ENCODE results near the gene DHX58.

Gene DHX58

GRCh38 chr17:42059815-42060214 is 52.7 kb downstream of the DHX58 start:
- TF ChIP-seq CTCF (IDR thresholded peaks at IDR 0.05; ENCODE audit: low read depth, low read length, missing control alignments) = no peak
- DNase-seq (ENCODE audit: low read depth) = no peak
- H3K4me3 ChIP-seq (ENCODE audit: low read depth, low read length) = no peak overlapping the region

GRCh38 chr17:42058063-42058462 is 54.5 kb downstream of the DHX58 start:
- TF ChIP-seq CTCF (IDR thresholded peaks at IDR 0.05; ENCODE audit: low read depth, low read length, missing control alignments) = no peak
- no peak for DNase-seq (ENCODE audit: low read depth)
- no peak overlapping the region for H3K4me3 ChIP-seq (ENCODE audit: low read depth, low read length)

GRCh38 chr17:42056635-42057034 is 55.9 kb downstream of the DHX58 start:
- no peak for DNase-seq (ENCODE audit: low read depth)
- H3K4me3 ChIP-seq (ENCODE audit: low read depth, low read length) = no peak overlapping the region
- no peak for TF ChIP-seq CTCF (IDR thresholded peaks at IDR 0.05; ENCODE audit: low read depth, low read length, missing control alignments)

- H3K4me3 ChIP-seq (ENCODE audit: low read depth, low read length) = no peak overlapping the region
- no peak for DNase-seq (ENCODE audit: low read depth)
- no peak for TF ChIP-seq CTCF (IDR thresholded peaks at IDR 0.05; ENCODE audit: low read depth, low read length, missing control alignments)
Measured at GRCh38 chr17:42055496-42055895, 57.0 kb downstream of the DHX58 start.

- no peak overlapping the region for H3K4me3 ChIP-seq (ENCODE audit: low read depth, low read length)
- TF ChIP-seq CTCF (IDR thresholded peaks at IDR 0.05; ENCODE audit: low read depth, low read length, missing control alignments) = no peak
- DNase-seq (ENCODE audit: low read depth) = no peak
Measured at GRCh38 chr17:42055027-42055426, 57.5 kb downstream of the DHX58 start.

GRCh38 chr17:42053731-42054500 is 58.6 kb downstream of the DHX58 start:
- DNase-seq (ENCODE audit: low read depth) = no peak

More at GRCh38 chr17:42053731-42054500, 58.6 kb downstream of the DHX58 start:
- TF ChIP-seq CTCF (IDR thresholded peaks at IDR 0.05; ENCODE audit: low read depth, low read length, missing control alignments) = no peak
- no peak overlapping the region for H3K4me3 ChIP-seq (ENCODE audit: low read depth, low read length)

Data from GM12864 (cell line).